HT-29 (cell line): ENCODE measurements around the gene CLIP2. TPM values are rescaled to one million over a fixed set of nuclear protein-coding genes. Genes with fewer than 3 reads are reported as not detected.
"Not testable (repeated sequence)": the region's sequence is repeated elsewhere in the genome, so short reads cannot be mapped to it uniquely, and the experiment has no call there.

Experiments used
- DNase-seq: peaks from one replicate; pipeline ENCODE4 v3.0.0-alpha.2; 2015; ENCODE audit warnings: low spot score
- total RNA-seq: library from RNA; depleted of rRNA; stranded (reverse); fragments of >200 nt; shearing (Covaris generic); gene quantifications from 2 replicates; pipeline ENCODE4 v1.2.3, GENCODE V29; 2014; rRNA removed

The CLIP2 gene
- 13.5 and 14.0 TPM in 2 replicates for total RNA-seq

DNA sequence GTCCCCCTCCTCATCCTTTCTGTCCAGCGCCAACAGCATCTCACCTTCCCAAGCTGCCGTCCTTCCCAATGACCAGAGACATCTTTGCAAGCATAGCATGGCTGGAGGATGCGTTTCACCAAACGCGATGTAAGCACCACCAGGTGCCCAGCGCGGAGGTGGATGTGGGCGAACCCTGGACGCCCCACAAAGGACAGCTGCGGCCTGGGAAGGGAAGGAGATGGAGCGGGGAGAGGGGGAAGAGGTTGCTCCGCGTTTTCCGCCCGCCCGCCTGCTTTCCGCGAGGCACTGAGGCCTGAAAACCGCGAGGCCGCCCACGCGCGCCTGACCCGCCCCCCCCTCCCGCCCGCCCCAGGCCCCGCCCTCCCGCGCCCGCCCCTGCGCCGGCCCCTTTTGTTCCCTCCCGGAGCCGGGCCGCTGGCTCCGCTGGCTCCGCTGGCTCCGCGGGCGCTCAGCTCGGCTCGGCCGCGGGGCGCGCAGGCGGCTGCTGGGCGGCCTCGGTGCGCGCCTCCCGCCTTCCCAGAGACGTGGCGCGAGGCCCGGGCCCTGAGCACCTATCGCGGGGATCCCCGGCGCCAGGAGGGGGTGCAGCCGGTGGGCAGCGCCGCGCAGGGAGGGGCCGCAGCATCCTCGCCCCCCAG is at the start of gene CLIP2:
Gene CLIP2 (plus strand): TSS at position 390 of the 641 bp plus-strand sequence. CDS start 28,140 bp downstream, outside the sequence.
- DNase-seq, result peak; percentile 77

DNA sequence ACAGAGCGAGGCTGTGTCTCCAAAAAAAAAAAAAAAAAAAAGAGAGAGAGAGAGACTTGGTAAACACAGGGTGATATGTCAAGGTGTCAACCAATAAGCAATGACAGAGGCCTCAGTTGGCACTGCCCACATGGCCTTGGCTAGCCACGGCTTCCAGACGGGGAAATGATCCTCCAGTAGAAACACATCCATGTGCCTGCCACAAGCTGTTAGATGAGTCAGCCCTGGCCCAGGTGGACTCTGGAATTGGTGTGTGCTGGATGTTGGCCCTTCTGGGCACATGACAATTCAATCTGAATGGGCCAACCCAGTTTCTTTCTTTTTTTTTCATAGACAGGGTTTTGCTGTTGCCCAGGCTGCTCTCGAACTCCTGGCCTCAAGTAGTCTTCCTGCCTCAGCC is 48.7 kb upstream of the CLIP2 start:
- DNase-seq, result no peak

DNA sequence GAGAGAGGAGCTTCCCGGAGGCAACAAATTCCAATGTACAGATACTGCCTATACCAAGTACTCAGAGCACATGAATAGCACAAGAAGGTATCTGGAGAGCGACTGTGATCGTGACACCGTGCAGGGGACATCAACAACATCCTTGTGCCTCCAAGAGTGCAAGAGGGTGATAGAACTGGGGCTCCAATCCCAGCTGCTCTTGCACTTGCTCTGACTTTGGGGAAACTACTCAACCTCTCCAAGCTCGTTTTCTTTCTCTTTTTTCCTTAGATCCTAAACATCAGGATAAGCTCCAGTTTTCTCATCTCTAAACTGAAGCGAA is 47.1 kb upstream of the CLIP2 start:
- no peak for DNase-seq

DNA sequence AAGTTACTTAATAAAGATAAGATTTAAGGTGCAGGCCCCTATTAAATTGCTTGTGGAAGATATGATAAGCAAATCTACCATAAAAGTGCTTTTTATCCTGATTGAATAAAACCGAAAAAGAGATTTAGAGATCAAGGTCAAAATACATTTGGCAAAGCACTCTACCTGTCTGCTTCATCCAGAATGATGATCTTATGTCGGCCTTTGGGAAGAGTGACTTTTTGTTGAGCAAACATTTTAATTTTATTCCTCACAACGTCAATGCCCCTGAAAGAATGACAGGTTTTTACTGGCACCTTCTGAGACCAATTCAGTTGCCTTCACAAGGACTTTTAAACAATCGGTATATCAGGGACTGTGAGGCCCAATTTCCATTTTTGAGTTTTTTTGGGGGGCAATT is 42.7 kb upstream of the CLIP2 start:
- no peak for DNase-seq

DNA sequence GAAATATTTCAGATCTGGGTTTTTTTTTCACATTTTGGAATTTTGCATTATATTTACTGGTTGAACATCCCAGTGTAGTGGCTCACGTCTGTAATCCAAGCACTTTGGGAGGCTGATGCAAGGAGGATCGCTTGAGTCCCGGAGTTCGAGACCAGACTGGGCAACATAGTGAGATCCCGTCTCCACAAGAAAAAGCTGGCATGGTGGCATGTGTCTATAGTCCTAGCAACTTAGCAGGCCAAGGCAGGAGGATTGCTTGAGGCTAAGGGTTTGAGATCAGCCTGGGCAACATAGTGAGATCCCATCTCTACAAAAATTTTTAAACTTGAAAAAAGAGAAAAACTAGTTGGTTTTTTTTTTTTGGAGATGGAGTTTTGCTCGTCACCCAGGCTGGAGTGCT is 41.1 kb upstream of the CLIP2 start:
- DNase-seq, result no peak

DNA sequence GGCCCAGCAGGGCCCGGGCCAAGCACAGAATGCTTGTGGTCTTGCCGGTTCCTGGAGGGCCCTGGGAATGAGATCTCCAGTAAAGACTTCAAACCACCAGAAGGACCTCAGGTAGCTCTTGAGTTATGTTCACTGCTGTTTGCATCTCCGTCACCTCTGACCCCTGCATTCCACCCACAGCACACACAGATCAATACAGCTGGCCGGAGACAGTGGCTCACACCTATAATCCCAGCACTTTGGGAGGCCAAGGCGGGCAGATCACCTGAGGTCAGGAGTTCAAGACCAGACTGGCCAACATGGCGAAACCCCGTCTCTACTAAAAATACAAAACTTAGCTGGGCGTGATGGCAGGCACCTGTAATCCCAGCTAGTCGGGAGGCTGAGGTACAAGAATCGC is 40.1 kb upstream of the CLIP2 start:
- not testable (repeated sequence) for DNase-seq

DNA sequence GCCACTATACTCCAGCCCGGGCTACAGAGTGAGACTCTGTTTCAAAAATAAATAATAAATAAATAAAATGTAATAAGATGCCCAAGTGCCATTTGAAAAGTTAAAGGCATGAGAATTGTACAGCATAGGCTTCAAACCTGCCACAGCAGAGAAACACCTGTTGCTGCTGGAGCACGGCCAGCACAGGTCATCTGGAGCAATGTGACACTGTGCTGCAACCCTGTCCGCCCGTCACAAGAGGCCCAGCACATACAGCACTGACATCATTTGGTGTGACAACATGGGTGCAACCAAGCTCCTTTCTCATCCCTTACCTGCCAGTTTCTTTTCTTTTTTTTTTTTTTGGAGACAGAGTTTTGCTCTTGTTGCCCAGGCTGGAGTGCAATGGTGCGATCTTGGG is 36.3 kb upstream of the CLIP2 start:
- peak; percentile 26 for DNase-seq

DNA sequence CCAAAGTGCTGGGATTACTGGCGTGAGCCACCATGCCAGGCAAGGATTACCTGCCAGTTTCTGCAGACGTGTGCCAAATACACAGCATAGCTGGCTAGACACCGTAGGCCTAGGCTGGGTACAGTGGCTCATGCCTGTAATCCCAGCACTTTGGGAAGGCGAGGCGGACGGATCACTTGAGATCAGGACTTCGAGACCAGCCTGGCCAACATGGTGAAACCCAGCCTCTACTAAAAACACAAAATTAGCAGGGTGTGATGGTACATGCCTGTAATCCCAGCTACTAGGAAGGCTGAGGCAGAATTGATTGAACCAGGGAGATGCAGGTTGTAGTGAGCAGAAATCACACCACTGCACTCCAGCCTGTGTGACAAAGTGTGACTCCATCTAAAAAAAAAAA is 35.9 kb upstream of the CLIP2 start:
- no peak for DNase-seq

DNA sequence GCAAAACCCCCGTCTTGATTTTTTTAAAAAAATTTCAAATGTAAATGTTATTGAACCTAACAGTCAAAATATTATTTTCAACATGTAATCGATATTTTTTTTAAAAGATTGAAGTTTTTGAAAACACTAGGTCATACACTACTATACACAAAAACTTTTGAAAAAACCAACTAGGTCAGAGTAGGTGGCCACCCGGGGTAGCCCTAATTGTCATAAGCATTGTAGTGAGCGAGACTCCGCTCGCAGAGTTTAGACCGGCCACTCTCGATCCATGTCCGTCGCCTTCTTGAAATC is 35.4 kb upstream of the CLIP2 start:
- no peak for DNase-seq

DNA sequence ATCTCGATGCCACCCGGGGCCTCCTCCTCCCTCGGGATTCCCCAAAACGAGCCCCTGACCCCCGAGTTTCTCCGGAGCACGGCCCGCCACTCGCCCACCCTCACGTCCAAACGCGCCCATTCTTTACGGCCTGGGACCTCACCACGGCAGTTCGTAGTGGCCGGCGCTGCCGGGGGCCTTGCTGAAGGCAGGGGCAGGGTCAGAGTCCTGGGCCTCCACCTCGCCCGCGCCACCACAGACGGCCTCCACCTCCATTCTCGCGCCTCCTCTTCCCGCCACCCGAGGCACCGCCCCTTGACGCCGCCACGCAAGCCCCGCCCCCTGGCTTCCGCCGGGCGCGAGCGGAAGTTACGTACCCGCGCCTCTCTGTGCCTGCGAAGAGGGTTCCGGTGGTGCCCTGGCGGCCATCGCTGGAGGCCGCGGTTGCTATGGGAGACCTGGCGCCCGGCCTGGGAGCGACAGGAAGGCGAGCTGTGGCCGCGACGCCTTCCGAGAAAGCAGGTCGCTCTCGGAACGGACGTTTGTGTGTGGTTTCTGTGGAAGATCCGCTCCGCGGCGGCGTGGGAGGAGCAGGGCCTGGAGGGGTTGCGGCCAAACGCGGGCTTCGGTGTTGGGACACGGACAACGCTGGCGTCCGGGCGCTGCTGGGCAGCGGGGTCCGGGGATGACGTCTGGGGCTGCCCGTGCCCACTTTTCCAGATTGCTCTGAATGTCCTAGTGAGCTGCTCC is 34.9 kb upstream of the CLIP2 start, which contains the start of gene RFC2:
Gene RFC2 (minus strand): TSS at position 271 of the 729 bp plus-strand sequence. CDS start 16 bp downstream, at position 255.
- peak; percentile 95 for DNase-seq

DNA sequence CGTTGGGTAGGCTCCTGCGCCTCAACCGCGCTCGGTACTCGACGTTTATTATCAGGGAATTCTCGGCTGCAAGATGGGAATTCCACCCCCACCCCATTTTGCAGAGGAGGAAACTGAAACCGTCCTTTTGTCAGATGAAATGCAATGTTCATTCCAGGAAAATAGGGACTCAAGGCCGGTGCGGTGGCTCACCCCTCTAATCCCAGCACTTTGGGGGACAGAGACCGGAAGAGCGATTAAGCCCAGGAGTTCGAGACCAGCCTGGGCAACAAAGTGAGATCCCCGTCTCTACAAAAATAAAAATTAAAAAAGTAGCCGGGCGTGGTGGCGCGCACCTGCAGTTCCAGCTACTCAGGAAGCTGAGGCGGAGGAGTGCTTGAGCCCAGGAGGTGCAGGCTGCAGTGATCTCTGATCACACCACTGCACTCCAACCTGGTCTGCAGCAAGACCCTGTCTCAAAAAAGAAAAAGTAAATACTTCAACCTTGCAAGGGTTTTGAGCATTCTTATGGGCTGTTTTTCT is 34.3 kb upstream of the CLIP2 start:
- no peak for DNase-seq

DNA sequence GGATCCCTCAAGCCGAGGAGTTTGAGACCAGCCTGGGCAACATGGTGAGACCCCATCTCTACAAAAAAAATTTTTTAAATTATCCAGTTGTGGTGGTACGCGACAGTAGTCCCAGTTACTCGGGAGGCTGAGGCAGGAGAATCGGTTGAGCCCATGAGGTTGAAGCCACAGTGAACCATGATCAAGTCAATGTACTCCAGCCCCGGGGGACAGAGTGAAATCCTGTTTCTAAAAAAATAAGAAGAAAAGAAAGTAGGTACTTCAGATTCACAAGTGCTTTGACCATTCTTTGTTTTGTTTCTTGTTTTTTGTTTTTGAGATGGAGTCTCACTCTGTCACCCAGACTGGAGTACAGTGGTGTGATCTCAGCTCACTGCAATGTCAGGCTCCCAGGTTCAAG is 33.7 kb upstream of the CLIP2 start:
- DNase-seq, result not testable (repeated sequence)

DNA sequence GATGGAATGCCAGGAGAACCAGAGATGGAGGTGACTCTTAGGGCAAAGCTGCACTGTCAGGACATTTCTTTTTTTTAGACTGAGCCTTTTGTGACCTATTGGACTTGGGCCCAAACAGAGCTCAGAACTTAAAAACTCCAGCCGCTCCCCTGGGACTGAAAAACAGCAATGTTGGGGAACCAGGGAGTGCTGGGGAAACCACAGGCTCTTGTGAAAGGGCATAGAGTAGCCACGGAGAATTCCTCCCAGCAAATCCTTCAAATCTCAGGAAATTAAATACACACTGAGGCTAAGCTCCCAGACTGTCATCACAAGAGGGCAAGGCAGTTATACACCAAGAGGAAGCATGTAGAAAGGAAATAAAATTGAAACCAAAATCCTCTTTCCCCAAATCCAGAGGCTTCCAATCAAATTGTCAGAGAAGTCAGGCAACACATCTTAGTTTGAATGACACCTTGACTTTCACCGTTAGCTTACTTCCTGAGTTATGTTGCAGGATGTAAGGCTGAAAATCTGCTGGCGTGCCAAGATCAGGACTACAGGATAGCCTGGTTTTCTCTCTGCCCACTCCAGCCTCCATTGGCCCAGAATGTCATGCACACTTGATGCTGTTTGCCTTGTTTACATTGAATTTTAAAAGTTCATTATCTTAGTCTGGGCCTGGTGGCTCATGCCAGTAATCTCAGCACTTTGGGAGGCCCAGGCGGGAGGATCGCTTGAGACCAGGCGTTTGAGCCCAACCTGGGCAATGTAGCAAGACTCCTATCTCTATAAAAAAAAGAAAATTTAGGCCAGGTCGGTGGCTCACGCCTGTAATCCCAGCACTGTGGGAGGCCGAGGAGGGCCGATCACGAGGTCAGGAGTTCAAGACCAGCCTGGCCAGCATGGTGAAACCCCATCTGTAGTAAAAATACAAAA is 32.5 kb upstream of the CLIP2 start:
- DNase-seq, result no peak

DNA sequence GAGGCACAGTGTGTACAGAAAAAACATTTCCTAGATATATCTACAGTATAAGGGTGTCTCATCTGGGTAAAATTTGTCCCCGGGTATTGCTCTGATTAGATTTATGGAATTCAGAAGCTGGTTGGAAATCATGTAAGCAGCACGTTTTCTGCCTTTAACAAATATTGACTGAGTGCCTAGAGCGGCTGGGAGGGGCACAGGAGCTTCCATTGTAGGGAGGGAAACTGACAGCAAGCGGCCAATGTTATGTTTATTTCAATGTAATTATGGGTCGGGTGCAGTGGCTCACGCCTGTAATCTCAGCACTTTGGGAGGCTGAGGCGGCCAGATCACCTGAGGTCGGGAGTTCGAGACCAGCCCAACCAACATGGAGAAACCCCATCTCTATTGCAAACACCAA is 30.6 kb upstream of the CLIP2 start:
- DNase-seq, result no peak

DNA sequence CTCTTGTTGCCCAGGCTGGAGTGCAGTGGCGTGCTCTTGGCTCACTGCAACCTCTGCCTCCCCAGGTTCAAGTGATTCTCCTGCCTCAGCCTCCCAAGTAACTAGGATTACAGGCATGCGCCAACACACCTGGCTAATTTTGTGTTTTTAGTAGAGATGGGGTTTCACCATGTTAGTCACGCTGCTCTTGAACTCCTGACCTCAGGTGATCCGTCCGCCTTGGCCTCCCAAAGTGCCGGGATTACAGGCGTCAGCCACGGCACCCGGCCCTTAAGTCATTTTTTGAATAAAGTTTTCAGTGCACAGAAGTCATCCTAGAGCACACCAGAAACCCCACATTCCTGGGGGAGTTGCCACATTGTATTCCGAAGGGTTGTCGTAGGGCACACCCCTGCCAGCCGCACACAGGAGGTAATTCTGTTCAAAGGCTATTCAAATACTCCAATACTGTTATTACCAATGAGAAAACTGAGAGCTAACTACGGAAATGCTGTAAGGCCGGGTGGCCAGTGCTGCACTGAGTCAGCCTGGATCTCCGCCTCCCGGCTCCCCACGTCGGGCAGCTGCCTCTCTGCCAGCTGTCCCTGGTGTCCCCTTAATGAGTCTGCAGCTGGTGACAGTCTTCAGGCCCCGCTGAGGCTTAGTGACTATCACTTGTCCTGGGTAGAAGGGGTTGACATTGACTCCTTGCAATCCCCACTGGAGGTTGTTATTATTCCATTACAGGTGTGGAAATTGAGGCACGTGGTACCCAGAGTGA is 26.4 kb upstream of the CLIP2 start:
- DNase-seq, result no peak

DNA sequence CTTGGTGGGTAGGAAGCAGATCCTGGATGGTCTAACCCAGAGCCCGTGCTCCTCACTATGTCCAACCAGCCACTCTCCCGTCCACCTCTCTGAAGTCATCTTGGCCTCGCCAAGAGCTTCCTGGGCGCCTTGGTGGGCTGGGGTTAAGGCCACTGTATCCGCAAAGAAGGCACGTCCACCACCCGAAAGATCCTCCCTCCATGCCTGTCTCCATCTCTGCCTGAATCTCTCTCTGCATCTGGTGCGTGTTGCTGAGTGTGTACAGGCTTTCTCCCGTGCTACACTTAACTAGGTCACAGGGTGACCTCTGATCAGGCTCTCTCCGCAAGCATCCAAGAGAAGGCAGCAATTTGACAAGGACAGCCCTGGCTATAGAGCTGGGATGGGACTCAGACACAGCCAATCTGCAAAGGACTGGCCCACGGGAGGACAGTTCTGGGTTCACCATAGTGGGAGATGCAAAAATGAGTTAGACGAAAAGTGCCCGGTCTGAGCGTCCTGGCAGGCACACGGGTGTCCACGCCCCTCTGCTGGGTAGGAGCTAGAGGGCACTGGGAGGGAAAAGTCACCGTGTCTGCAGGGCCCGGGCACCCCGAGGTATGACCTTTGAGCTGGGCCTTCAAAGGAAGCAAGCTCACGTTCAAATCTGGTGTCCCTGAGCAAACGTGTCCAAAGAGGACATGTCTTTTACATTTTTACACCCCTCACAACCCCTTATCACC is 25.6 kb upstream of the CLIP2 start:
- no peak for DNase-seq

DNA sequence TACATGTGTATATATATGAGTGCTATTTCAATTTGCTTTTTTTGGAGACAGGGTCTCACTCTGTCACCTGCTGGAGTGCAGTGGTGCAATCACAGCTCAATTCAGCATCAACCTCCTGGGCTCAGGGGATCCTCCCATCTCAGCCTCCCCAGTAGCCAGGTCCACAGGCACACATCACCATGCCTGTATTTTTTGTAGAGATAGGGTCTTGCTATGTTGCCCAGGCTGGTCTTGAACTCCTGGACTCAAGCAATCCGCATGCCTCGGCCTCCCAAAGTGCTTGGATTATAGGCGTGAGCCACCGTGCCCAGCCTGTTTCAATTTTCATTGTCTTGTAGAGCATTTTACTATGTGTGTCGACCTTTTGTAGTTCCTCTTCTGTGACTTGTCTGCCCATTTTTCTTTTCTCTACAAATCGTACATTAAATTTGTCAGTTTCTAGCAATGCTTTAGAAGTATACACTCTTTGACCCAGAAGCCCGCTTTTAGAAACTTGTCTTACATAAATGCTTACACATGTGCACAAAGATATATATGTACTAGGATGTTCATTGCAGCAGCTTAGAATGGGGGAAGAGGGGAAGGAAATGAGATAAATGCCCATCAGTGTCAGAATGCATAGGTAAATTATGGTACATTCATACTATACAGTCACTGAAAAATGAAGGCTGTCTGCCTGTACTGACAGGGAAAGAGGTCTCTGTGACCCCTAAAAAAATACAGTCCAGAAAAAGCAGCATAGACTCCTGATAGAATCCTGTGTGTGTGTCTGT is 22.8 kb upstream of the CLIP2 start:
- no peak for DNase-seq

DNA sequence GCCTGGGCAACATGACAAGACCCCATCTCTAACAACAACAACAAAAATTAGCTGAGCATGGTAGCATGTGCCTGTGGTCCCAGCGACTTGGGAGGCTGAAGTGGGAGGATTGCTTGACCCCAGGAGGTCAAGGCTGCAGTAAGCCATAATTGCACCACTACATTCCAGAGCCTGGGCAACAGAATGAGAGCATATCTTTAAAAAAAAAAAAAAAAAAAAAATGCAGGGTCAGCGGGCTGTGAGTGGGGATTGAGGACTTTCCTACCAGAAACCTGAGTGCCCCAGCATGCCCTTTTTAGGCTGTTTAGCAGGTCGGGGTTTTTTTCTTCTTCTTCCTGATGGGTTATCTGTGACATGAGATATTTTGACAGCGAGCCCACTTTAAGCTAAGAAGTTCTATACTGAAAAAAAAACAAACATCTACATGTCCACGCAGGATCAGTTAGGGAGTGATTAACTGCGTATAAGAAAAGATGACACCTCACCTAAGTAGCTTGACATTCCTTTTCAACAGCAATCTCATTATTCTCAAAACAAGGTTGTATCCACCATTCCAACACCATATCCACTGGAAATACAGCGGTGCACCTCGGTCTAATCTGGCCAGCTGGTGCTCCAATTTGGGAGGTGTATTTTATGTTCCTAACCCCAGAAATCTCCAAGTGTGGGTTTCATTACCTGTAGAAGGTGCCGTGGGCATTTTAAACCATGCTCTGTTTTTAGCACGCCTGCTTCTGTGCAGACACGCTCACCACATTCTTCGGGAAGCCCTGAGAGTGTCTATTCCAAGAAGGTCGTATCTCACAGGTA is 21.2 kb upstream of the CLIP2 start:
- no peak for DNase-seq

DNA sequence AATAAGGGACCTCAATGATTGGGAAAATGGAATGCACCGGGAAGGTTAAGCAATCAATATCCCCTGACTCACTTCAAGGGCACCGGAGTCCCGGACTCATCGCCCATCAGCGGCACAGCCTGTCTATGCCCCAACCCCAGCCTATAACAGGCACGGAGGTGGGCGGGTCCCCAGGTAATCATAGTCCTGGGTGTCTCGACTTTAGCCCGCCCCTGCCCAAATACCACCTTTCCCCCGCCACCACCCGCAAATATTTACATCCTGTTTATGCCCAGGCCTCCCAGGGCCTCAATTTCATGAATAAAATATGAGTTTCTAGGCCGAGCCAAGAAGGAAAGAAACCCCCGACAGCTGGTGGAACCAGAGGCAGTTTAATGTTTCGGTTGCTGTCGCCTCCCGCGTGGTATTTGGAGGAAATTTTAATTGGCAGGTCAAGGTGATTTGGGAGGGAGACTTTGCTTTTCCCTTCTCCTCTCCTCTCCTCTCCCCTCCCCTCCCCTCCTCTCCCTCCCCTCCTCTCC is 19.4 kb upstream of the CLIP2 start:
- DNase-seq, result peak; percentile 65
